Raji (cell line): ENCODE data around the gene DAB2IP.

Source experiments
- POLR2A ChIP-seq: IDR thresholded peaks from 2 replicates; pipeline ENCODE4 v1.6.1; 2011; ENCODE audit warnings: low read depth, low read length, control low read depth; ENCODE audit not compliant: insufficient read depth

DAB2IP gene

DNA sequence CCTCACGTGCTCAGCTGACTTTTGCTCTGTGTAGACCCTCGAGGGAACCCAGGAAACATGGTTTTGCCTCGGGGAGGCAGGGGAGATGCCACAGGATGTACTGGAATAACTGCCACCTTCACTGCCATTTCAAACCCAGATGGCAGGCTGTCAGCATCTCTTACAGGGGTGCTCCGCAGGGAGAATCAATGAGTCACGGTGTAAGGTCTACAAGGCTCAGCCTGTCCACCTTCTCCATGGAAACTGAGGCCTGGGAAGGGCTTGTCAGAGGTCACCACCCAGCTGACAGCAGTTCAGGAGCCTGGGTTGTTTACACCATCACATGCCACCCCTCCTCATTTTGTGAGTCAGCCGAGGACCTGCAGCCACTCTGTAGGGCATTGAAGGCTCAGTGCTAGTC, 30.8 kb downstream of the DAB2IP start:
- no peak for TF ChIP-seq POLR2A

- TF ChIP-seq POLR2A: no peak
Observed at GRCh38 chr9:121682926-121683515, 31.6 kb downstream of the DAB2IP start.

- TF ChIP-seq POLR2A: no peak
Observed at GRCh38 chr9:121683652-121684051, 32.2 kb downstream of the DAB2IP start.

- no peak for TF ChIP-seq POLR2A
Observed at GRCh38 chr9:121684381-121685145, 33.1 kb downstream of the DAB2IP start.

DNA sequence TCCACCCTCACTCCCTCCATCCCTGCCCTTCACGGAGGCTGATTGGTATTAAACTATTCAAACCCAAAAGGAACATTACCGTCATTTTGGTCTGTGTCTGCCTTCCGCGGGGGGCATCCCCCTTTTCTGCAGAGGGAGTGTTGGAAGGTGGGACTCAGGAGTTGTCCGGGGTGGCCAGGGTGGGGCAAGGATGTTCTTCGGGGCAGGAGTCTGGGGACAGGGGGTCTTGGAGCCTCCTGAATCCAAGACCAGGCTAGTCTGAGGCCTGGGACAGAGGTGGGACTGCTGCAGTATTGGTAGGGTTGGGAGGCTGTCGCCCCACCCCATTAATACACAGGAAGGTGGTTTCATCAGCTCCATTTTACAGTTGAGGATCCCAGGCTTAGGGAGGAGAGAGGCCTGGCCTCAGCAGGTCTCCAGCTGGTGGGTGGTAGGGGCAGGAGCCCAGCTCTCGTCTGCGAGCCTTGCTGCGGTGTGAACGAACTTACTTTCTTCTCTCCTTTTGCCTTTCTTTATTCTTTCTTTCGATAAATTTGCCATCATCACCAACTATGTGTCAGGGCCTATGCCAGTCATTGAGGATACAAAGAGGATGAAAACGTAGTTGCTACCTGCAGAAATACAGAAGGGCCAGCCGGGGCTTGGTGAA, 33.8 kb downstream of the DAB2IP start:
- no peak for TF ChIP-seq POLR2A

DNA sequence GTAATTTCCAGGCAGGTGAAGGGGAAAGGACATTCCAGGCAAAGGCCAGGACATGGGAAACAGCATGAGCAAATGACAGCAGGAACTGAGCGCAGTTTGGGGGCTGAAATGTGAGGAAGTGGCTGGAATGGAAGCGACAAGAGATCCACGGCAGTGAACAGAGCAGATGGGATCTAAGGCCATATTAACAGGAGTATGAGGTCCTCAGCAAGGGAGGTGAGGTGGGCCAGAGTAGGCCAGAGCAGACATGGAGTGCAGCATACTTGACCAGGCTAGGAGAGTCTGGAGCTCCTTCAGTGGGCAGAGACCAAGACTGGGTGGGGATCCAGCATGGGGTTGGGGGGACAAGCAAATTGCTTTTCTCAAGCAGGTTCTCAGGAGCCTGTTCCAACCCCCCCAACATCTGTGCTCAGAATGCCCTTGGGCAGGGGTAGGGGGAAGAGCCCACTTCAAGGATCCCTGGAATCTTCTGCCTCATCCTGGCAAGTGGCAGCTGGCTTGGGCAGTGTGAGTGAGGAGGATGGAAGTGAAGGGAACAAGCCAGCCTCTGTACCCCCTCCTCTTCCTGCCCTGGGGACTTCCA, 34.5 kb downstream of the DAB2IP start:
- no peak for TF ChIP-seq POLR2A

DNA sequence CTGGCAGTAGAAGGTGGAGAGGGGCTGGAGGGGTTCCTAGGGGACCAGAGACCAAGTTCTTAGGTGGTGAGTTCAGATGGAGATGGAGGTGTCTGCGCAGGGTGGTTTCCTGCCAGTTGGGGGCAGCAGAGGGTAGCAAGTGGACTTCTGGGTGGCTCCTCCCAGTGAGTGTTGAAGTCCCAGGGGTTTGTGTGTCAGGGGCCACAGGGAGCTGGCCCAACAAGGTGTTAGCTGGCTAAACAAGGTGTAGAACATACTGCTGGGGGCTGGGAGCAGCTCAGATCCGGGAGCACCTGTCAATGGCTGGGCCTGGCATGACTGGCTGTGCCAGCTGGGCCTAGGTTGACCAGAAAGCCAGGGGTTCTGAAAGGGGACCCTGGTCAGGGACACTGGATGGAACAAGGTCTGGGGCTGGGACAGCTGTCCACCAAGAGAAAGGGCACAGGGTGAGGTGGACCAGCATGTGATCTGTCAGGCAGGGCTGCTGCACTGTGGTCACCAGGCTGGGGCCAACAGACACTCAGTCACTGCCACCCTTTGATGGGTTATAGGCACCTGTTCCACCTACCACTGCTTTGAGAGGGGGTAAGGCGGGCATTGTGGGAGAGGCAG, 35.6 kb downstream of the DAB2IP start:
- no peak for TF ChIP-seq POLR2A

- no peak for TF ChIP-seq POLR2A
Observed at GRCh38 chr9:121688146-121688680, 36.8 kb downstream of the DAB2IP start.

- no peak for TF ChIP-seq POLR2A
Observed at GRCh38 chr9:121688681-121689080, 37.2 kb downstream of the DAB2IP start.

DNA sequence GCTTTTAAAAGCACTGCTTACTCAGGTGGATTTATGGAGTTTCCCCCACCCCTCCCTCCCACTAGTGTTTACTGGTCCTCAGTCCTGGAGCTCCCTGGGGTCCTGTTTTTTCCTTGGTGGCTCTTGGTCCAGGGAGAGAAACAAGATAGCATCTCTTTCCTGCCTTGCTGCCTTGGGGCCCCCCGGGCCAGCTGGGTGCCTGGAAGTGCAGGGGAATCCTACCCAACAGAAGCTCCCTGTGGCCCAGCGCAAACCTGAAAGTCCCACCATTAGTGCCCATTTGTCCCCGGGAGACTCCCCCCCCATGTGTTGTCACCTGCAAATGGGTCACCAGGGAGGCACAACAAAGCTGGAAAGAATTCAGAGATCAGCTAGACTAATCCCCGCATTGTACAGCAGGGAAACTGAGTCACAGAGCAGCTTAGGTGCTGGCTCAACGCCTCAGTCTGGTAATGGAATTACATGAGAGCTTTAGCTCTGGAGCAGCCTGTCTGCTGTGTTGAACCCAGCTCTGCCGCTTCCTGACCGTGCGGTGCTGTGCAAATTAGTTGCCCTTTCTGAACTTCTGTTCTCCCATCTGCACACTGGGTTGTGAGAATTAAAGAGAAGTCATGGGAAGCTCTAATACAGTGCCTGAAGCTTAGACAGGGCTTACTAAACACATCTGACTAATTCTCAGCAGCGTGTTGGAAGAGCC, 38.2 kb downstream of the DAB2IP start:
- no peak for TF ChIP-seq POLR2A

DNA sequence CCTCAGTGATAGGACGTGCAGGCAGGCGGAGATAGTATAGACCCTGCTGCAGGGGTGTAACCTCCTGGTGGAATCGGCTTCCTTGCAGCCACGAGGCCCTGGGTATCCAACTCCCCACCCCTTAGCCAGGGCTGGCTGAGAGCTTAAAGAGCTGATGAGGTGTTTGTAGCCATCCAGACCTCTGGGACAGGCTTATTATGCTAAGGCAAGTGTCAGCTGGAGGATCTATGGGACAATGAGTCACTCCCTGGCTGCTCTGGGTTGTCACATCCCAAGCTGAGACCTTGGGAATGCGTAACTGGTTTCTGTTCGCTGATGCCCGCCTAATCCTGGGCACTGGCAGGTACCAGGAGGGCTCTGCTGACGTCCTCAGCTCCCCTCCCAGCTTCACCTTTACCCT, 38.9 kb downstream of the DAB2IP start:
- TF ChIP-seq POLR2A: no peak

DNA sequence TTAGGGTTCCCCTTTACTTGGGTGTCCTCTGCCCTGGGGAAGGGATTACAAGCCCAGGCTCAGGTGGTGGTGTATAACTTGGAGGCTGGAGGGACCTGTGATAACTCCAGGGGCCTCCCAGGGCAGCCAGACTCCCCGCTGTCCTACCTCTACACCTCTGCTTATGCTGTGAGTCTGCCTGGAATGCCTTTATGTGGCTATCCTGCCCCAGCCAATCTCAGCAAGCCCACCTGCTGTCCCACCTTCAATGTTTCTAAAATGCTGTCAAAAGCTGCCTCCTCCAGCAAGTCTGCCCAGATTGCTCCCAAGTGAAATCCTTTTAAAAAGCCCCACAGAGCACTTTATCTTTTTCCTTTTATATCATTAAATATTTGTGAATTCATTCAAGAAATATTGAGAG, 39.3 kb downstream of the DAB2IP start:
- TF ChIP-seq POLR2A: no peak

GRCh38 chr9:121691890-121692289, 40.5 kb downstream of the DAB2IP start:
- TF ChIP-seq POLR2A: no peak

GRCh38 chr9:121692606-121693387, 41.4 kb downstream of the DAB2IP start:
- TF ChIP-seq POLR2A: no peak

DNA sequence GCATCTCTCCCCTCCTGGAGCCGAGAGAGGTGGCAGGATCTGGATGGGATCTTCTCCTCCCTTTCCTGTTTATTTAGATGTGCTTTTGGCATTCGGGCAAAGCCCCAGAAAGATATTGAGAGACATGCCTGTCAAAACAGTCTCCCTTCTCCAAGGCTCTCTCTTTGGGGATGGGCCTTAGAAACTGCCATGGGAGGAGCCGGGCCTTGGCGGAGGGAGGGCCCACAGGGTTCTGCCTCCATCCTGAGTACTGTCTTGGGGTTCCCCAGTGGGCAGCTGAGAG, 41.9 kb downstream of the DAB2IP start:
- TF ChIP-seq POLR2A: no peak

GRCh38 chr9:121694001-121694400, 42.6 kb downstream of the DAB2IP start:
- TF ChIP-seq POLR2A: no peak
